ENCODE measurements around the gene IL34.

The IL34 gene

GRCh38 chr16:70696952-70697593 is 50.7 kb downstream of the IL34 start:
- DNase-seq (ENCODE audit: low read depth) = no peak
- no peak overlapping the region for H3K4me3 ChIP-seq (ENCODE audit: low read depth, low read length)
- no peak for TF ChIP-seq CTCF (IDR thresholded peaks at IDR 0.05; ENCODE audit: insufficient read depth, low read depth, low read length, missing control alignments)

- no peak for TF ChIP-seq CTCF (IDR thresholded peaks at IDR 0.05; ENCODE audit: insufficient read depth, low read depth, low read length, missing control alignments)
- no peak for DNase-seq (ENCODE audit: low read depth)
- no peak overlapping the region for H3K4me3 ChIP-seq (ENCODE audit: low read depth, low read length)
Measured at GRCh38 chr16:70697594-70698170, 51.3 kb downstream of the IL34 start.

GRCh38 chr16:70698901-70699300 is 52.5 kb downstream of the IL34 start:
- no peak overlapping the region for H3K4me3 ChIP-seq (ENCODE audit: low read depth, low read length)
- no peak for TF ChIP-seq CTCF (IDR thresholded peaks at IDR 0.05; ENCODE audit: insufficient read depth, low read depth, low read length, missing control alignments)
- DNase-seq (ENCODE audit: low read depth) = no peak

GRCh38 chr16:70699696-70700095 is 53.3 kb downstream of the IL34 start:
- no peak for DNase-seq (ENCODE audit: low read depth)
- H3K4me3 ChIP-seq (ENCODE audit: low read depth, low read length) = no peak overlapping the region
- TF ChIP-seq CTCF (IDR thresholded peaks at IDR 0.05; ENCODE audit: insufficient read depth, low read depth, low read length, missing control alignments) = no peak

GRCh38 chr16:70700101-70701020 is 54.0 kb downstream of the IL34 start:
- DNase-seq (ENCODE audit: low read depth) = no peak
- no peak overlapping the region for H3K4me3 ChIP-seq (ENCODE audit: low read depth, low read length)
- TF ChIP-seq CTCF (IDR thresholded peaks at IDR 0.05; ENCODE audit: insufficient read depth, low read depth, low read length, missing control alignments) = no peak

GRCh38 chr16:70701036-70701435 is 54.7 kb downstream of the IL34 start:
- H3K4me3 ChIP-seq (ENCODE audit: low read depth, low read length) = no peak overlapping the region
- TF ChIP-seq CTCF (IDR thresholded peaks at IDR 0.05; ENCODE audit: insufficient read depth, low read depth, low read length, missing control alignments) = no peak
- no peak for DNase-seq (ENCODE audit: low read depth)

Data from GM12865 (cell line).